GM12878 (cell line): ENCODE data around the gene KLRF2. TPM values are rescaled to one million over a fixed set of nuclear protein-coding genes. Genes with fewer than 3 reads are reported as not detected.

Experiments used
- ATAC-seq: fragments of 200-7000 bp; cut with Tn5 transposase; 3 replicates; pipeline ENCODE4 v1.9.1; 2020; ENCODE audit warnings: mild to moderate bottlenecking, moderate library complexity
- BruUV-seq: library from RNA; stranded (reverse); fragments of 400-500 nt; replicated peaks from 2 replicates; lab custom pipeline; 2021; lab: Mats Ljungman, UMichigan
- CTCF ChIA-PET: fragments of 300-600 bp; sonication (Branson Sonifier 250); formaldehyde crosslinking; extraction: SDS; loops from one replicate; lab custom pipeline; 2021; ENCODE audit warnings: inconsistent platforms; lab: Yijun Ruan, JAX
- POLR2A ChIA-PET: fragments of 350-600 bp; formaldehyde crosslinking; extraction: SDS; loops from one replicate; lab custom pipeline; 2021; ENCODE audit warnings: inconsistent platforms; lab: Charles Lee
- RAD21 ChIA-PET: fragments of 300-600 bp; sonication (Branson Sonifier 250); formaldehyde crosslinking; loops from one replicate; lab custom pipeline; 2023; ENCODE audit warnings: antibody characterized with exemption; ENCODE audit not compliant: unreplicated experiment; lab: Charles Lee
- SMC1A ChIA-PET: fragments of 300-600 bp; sonication (Branson Sonifier 250); formaldehyde crosslinking; loops from one replicate; lab custom pipeline; 2023; ENCODE audit not compliant: unreplicated experiment, uncharacterized antibody; lab: Charles Lee
- DNase-seq: peaks from one replicate; pipeline ENCODE4 v3.0.0-alpha.2; 2011; ENCODE audit warnings: low read depth, low spot score
- FAIRE-seq: peaks from 3 replicates; lab custom pipeline; 2011; peaks lifted over from hg19 to GRCh38; lab: Jason Lieb, UNC
- H2AFZ ChIP-seq: 2 replicates; pipeline ENCODE4 v1.6.0; 2011; ENCODE audit warnings: low read depth, low read length, control low read depth; ENCODE audit not compliant: control insufficient read depth
- H3K27ac ChIP-seq: 2 replicates; pipeline ENCODE4 v1.5.1; 2011; ENCODE audit warnings: control low read depth; ENCODE audit not compliant: control insufficient read depth, insufficient read depth
- H3K27me3 ChIP-seq, 2 experiments: replicated peaks in 1 of 2; 2 replicates each; pipeline versions ENCODE4 v1.6.0 to v1.6.1; 2011; ENCODE audit warnings: low read length in 1 of 2; ENCODE audit not compliant: control insufficient read depth in 2 of 2, insufficient read depth in 2 of 2
- H3K36me3 ChIP-seq, 2 experiments: 2 replicates each; pipeline ENCODE4 v1.5.1; 2011; ENCODE audit warnings: low read length in 1 of 2; ENCODE audit not compliant: control insufficient read depth in 2 of 2, insufficient read depth in 2 of 2
- H3K4me1 ChIP-seq: 2 replicates; pipeline ENCODE4 v1.6.1; 2011; ENCODE audit warnings: mild to moderate bottlenecking, low read length, moderate library complexity, mixed read lengths; ENCODE audit not compliant: control insufficient read depth, insufficient read depth
- H3K4me2 ChIP-seq: 2 replicates; pipeline ENCODE4 v1.6.0; 2011; ENCODE audit warnings: control low read depth; ENCODE audit not compliant: control insufficient read depth, insufficient read depth
- H3K4me3 ChIP-seq: fragments of 200-600 bp; sonication (generic); 2 replicates; pipeline ENCODE4 v1.5.1; 2016
- H3K79me2 ChIP-seq: 2 replicates; pipeline ENCODE4 v1.6.0; 2011; ENCODE audit warnings: low read length; ENCODE audit not compliant: control insufficient read depth, insufficient read depth
- H3K9ac ChIP-seq: 2 replicates; pipeline ENCODE4 v1.8.0; 2011; ENCODE audit warnings: low read length, control low read depth, mixed read lengths; ENCODE audit not compliant: control insufficient read depth, insufficient read depth
- H3K9me3 ChIP-seq: replicated peaks from 3 replicates; pipeline ENCODE4 v1.5.1; 2011; ENCODE audit warnings: mild to moderate bottlenecking, low read length; ENCODE audit not compliant: control insufficient read depth, insufficient read depth
- H4K20me1 ChIP-seq: 2 replicates; pipeline ENCODE4 v1.6.0; 2011; ENCODE audit not compliant: control insufficient read depth, insufficient read depth
- ASH2L ChIP-seq: fragments of 300-600, 200-600 bp; sonication (generic); IDR thresholded peaks from 2 replicates; pipeline ENCODE4 v1.6.1; 2017; ENCODE audit warnings: low read depth, mild to moderate bottlenecking, borderline replicate concordance
- ATF7 ChIP-seq: fragments of 450-650 bp; IDR thresholded peaks from 2 replicates; pipeline ENCODE4 v1.6.1; 2016; ENCODE audit warnings: low read depth, mild to moderate bottlenecking
- HDGF ChIP-seq: fragments of 450-650 bp; IDR thresholded peaks from 2 replicates; pipeline ENCODE4 v1.6.1; 2016; ENCODE audit warnings: antibody characterized with exemption
- KLF5 ChIP-seq: fragments of 450-650 bp; IDR thresholded peaks from 2 replicates; pipeline ENCODE4 v1.6.1; 2014; ENCODE audit warnings: mild to moderate bottlenecking; ENCODE audit not compliant: partially characterized antibody
- MXI1 ChIP-seq: fragments of 150-350 bp; IDR thresholded peaks from 2 replicates; pipeline ENCODE4 v1.6.1; 2011; ENCODE audit warnings: low read depth, mild to moderate bottlenecking, inconsistent platforms, low read length, improper control_type of control experiment
- NBN ChIP-seq: fragments of 450-650 bp; IDR thresholded peaks from 2 replicates; pipeline ENCODE4 v1.6.1; 2016
- NFIC ChIP-seq: IDR thresholded peaks from 2 replicates; pipeline ENCODE4 v1.6.1; 2012; ENCODE audit warnings: low read depth, mild to moderate bottlenecking, inconsistent platforms, low read length, moderate library complexity
- NFXL1 ChIP-seq: fragments of 450-650 bp; IDR thresholded peaks from 2 replicates; pipeline ENCODE4 v1.6.1; 2017; ENCODE audit warnings: antibody characterized with exemption, mild to moderate bottlenecking, borderline replicate concordance
- POLR2A ChIP-seq: IDR thresholded peaks from 2 replicates; pipeline ENCODE4 v1.6.1; 2011; ENCODE audit warnings: low read depth, mild to moderate bottlenecking, low read length
- POLR2AphosphoS2 ChIP-seq: IDR thresholded peaks from 2 replicates; pipeline ENCODE4 v1.6.1; 2011; ENCODE audit warnings: low read depth, mild to moderate bottlenecking, low read length, improper control_type of control experiment, moderate library complexity
- RBBP5 ChIP-seq: fragments of 200-600 bp; sonication (generic); conservative IDR thresholded peaks from 2 replicates; pipeline ENCODE4 v1.6.1; 2016
- ZBED1 ChIP-seq: IDR thresholded peaks from 2 replicates; pipeline ENCODE4 v1.6.1; 2016; ENCODE audit warnings: borderline replicate concordance
- ZBTB4 ChIP-seq: fragments of 450-650 bp; formaldehyde crosslinking; IDR thresholded peaks from 2 replicates; pipeline ENCODE4 v1.4.0; 2022; ENCODE audit warnings: mild to moderate bottlenecking, moderate library complexity
- in situ Hi-C: fragments of 300-500 bp; cut with MboI; formaldehyde crosslinking; loops from 9 replicates; pipeline ENCODE4 v1.14.3; 2018; ENCODE audit warnings: mixed read lengths
- intact Hi-C: fragments of 100-400 bp; cut with micrococcal nuclease; formaldehyde crosslinking; loops from one replicate; pipeline ENCODE4 v1.14.2; 2022; ENCODE audit not compliant: unreplicated experiment
- polyA plus RNA-seq, 11 experiments: library from polyadenylated mRNA; depleted of rRNA in 4 of 11; unstranded in 6 of 11; stranded (reverse) in 5 of 11; fragments of >200 nt; fragmentation: Nextera tagmentation in 4 of 11; fragmentation: Illumina TruSeq in 1 of 11; extraction: Ambion mirVana in 4 of 11; extraction: Trizol in 1 of 11; gene quantifications; 1 replicate in 1 of 11; 2 replicates in 10 of 11; pipeline versions ENCODE4 v1.2.1 to v1.2.3, GENCODE V29; 2011 to 2016; ENCODE audit warnings: inconsistent platforms in 2 of 11, missing spikeins in 2 of 11, low read depth in 1 of 11
- total RNA-seq, 4 experiments: library from RNA; depleted of rRNA in 3 of 4; stranded (reverse); fragments of >200 nt in 3 of 4; fragmentation: Illumina TruSeq in 1 of 4; extraction: Trizol in 1 of 4; gene quantifications; 2 replicates each; pipeline versions ENCODE4 v1.2.1 to v1.2.3, GENCODE V29; 2013 to 2021
- TF ChIP-seq, protein P1 (sequence below), 3 experiments: IDR thresholded peaks in 2 of 3; conservative IDR thresholded peaks in 1 of 3; 2 replicates each; pipeline ENCODE4 v1.5.1; 2011; ENCODE audit warnings: low read depth in 3 of 3, low read length in 3 of 3, mild to moderate bottlenecking in 3 of 3, control low read depth in 2 of 3, moderate library complexity in 2 of 3, inconsistent platforms in 1 of 3, mixed read lengths in 1 of 3; ENCODE audit not compliant: control insufficient read depth in 2 of 3, insufficient read depth in 1 of 3; ENCODE audit errors: extremely low read depth in 1 of 3

KLRF2 gene
- total and polyA plus RNA-seq, 10 of the 15 experiments (the other 5 are each of a cell fraction or from before 2014, with no cell fraction given) = 0.15 to 2.1 (median 0.26) TPM; not detected in 6

DNA sequence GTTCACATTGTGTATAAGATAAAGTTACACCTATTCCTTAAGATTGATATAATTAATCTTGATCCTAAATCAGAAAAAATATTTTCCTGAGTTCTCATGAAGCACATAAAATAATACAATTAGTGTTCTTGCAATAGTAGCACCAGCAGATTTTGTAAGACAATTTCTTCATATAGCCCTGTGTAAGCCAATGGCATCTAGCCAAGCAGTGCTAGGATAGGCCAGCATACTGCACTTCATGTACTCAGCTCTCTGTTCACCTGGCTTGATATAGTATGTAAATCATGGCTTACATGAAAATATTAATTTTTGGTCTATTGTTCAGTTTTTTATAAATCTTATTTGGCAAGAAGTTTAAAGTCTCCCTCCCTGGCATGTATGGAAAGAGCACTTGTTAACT lies 1.9 kb downstream of the KLRF2 start:
- Histone ChIP-seq H3K4me1 (no peaks in the 10 kb centered on the region), H3K27ac (no peak overlapping the region), H3K4me3 (no peak overlapping the region), H3K9ac (no peak overlapping the region), H3K4me2 (no peak overlapping the region), H3K27me3 (no peaks in the 10 kb centered on the region), H3K36me3 (no peaks in the 10 kb centered on the region), H3K9me3 (no peaks in the 10 kb centered on the region), H4K20me1 (no peaks in the 10 kb centered on the region), H3K79me2 (no peaks in the 10 kb centered on the region), H2AFZ (no peak overlapping the region)
- no TSS peak for BruUV-seq
- in situ Hi-C loops = no loop called here
- SMC1A ChIA-PET = no interaction called here
- POLR2A ChIA-PET = no interaction called here
- FAIRE-seq (no peak), ATAC-seq (no peak), DNase-seq (no peak)
- RAD21 ChIA-PET = no interaction called here
- intact Hi-C loops = no loop called here
- no peak for TF ChIP-seq ZBED1
- TF ChIP-seq POLR2A = no peak
- no peak for TF ChIP-seq ZBTB4 (CRISPR knock-in tag)
- no peak for TF ChIP-seq NFXL1
- no peak for TF ChIP-seq NBN
- no peak for TF ChIP-seq ASH2L
- TF ChIP-seq RBBP5 = no peak
- TF ChIP-seq POLR2AphosphoS2 = no peak
- TF ChIP-seq ATF7 = no peak
- TF ChIP-seq HDGF = no peak
- no peak for TF ChIP-seq MXI1
- no peak for TF ChIP-seq KLF5
- TF ChIP-seq, protein P1, sequence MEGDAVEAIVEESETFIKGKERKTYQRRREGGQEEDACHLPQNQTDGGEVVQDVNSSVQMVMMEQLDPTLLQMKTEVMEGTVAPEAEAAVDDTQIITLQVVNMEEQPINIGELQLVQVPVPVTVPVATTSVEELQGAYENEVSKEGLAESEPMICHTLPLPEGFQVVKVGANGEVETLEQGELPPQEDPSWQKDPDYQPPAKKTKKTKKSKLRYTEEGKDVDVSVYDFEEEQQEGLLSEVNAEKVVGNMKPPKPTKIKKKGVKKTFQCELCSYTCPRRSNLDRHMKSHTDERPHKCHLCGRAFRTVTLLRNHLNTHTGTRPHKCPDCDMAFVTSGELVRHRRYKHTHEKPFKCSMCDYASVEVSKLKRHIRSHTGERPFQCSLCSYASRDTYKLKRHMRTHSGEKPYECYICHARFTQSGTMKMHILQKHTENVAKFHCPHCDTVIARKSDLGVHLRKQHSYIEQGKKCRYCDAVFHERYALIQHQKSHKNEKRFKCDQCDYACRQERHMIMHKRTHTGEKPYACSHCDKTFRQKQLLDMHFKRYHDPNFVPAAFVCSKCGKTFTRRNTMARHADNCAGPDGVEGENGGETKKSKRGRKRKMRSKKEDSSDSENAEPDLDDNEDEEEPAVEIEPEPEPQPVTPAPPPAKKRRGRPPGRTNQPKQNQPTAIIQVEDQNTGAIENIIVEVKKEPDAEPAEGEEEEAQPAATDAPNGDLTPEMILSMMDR (IDR thresholded peaks at IDR 0.05 in 2 of 3, conservative IDR thresholded peaks at IDR 0.05 in 1 of 3; ENCODE audit: control insufficient read depth in 2 of 3, extremely low read depth in 1 of 3, insufficient read depth in 1 of 3, low read depth in 3 of 3, low read length in 3 of 3) = no peak
- no peak for TF ChIP-seq NFIC
- CTCF ChIA-PET = no interaction called here
